OCI-LY1 (cell line): ENCODE results near the gene SH3GL2.

Source experiments
- H2AFZ ChIP-seq: fragments of 200-600 bp; sonication (generic), shearing (Covaris generic); 2 replicates; pipeline ENCODE4 v1.6.0; 2014; ENCODE audit warnings: antibody characterized with exemption, mild to moderate bottlenecking, low read length
- H3F3A ChIP-seq: fragments of 200-600 bp; sonication (generic), shearing (Covaris generic); 2 replicates; pipeline ENCODE4 v1.6.0; 2014; ENCODE audit warnings: mild to moderate bottlenecking, antibody characterized with exemption, low read length, moderate library complexity; ENCODE audit not compliant: insufficient read depth
- H3K27ac ChIP-seq: fragments of 200-600 bp; sonication (generic); 2 replicates; pipeline ENCODE4 v1.5.1; 2014; ENCODE audit warnings: low read length, mixed run types, mild to moderate bottlenecking, low read depth; ENCODE audit not compliant: poor library complexity, severe bottlenecking
- H3K27me3 ChIP-seq: fragments of 200-600 bp; sonication (generic); 2 replicates; pipeline ENCODE4 v1.6.0; 2014; ENCODE audit warnings: antibody characterized with exemption, mild to moderate bottlenecking, low read length, moderate library complexity; ENCODE audit not compliant: insufficient read depth
- H3K36me3 ChIP-seq: fragments of 200-600 bp; sonication (generic); 2 replicates; pipeline ENCODE4 v1.6.1; 2014; ENCODE audit warnings: mild to moderate bottlenecking, antibody characterized with exemption, low read length, moderate library complexity, mixed read lengths; ENCODE audit not compliant: insufficient read depth
- H3K4me1 ChIP-seq: fragments of 200-600 bp; sonication (generic); 2 replicates; pipeline ENCODE4 v1.5.1; 2014; ENCODE audit warnings: mild to moderate bottlenecking, low read length, moderate library complexity; ENCODE audit not compliant: insufficient read depth, severe bottlenecking
- H3K4me2 ChIP-seq: fragments of 200-600 bp; sonication (generic), shearing (Covaris generic); 2 replicates; pipeline ENCODE4 v1.6.1; 2014; ENCODE audit warnings: low read length
- H3K4me3 ChIP-seq: fragments of 200-600 bp; sonication (generic); 2 replicates; pipeline ENCODE4 v1.5.1; 2014; ENCODE audit warnings: low read length, low read depth, mild to moderate bottlenecking, mixed read lengths; ENCODE audit not compliant: poor library complexity, severe bottlenecking
- H3K79me2 ChIP-seq: fragments of 200-600 bp; shearing (Covaris generic); 2 replicates; pipeline ENCODE4 v1.6.1; 2016; ENCODE audit warnings: mixed run types, low read length, mixed read lengths; ENCODE audit not compliant: insufficient read depth
- H3K9ac ChIP-seq: fragments of 200-600 bp; sonication (generic), shearing (Covaris generic); 2 replicates; pipeline ENCODE4 v1.6.1; 2014; ENCODE audit warnings: mild to moderate bottlenecking, low read length, mixed read lengths
- H3K9me2 ChIP-seq: fragments of 200-600 bp; sonication (generic), shearing (Covaris generic); 2 replicates; pipeline ENCODE4 v1.6.1; 2014; ENCODE audit warnings: low read depth, mild to moderate bottlenecking, low read length, mixed read lengths
- H3K9me3 ChIP-seq: fragments of 200-600 bp; shearing (Covaris generic); 2 replicates; pipeline ENCODE4 v1.6.1; 2014; ENCODE audit warnings: low read length, mixed read lengths
- H4K20me1 ChIP-seq: fragments of 200-600 bp; sonication (generic), shearing (Covaris generic); 2 replicates; pipeline ENCODE4 v1.6.0; 2016; ENCODE audit warnings: mild to moderate bottlenecking, low read length; ENCODE audit not compliant: insufficient read depth
- CTCF ChIP-seq: fragments of 200-600 bp; sonication (generic), shearing (Covaris generic); IDR thresholded peaks from 2 replicates; pipeline ENCODE4 v1.5.1; 2017; ENCODE audit warnings: mild to moderate bottlenecking, antibody characterized with exemption, low read length, moderate library complexity, mixed read lengths
- EZH2 ChIP-seq: fragments of 200-600 bp; sonication (generic), shearing (Covaris generic); IDR thresholded peaks from 2 replicates; pipeline ENCODE4 v1.8.0; 2017; ENCODE audit warnings: borderline replicate concordance, mixed run types, mild to moderate bottlenecking, antibody characterized with exemption, low read length, moderate library complexity, mixed read lengths

The SH3GL2 gene

GRCh38 chr9:17825265-17825659 lies 246.4 kb downstream of the SH3GL2 start:
- H3K9me3 ChIP-seq: no peaks in the 10 kb centered on the region
- H4K20me1 ChIP-seq: no peaks in the 10 kb centered on the region
- no peak overlapping the region for H2AFZ ChIP-seq
- no peak overlapping the region for H3K27ac ChIP-seq
- H3K4me2 ChIP-seq: no peak overlapping the region
- H3K4me3 ChIP-seq: no peak overlapping the region
- H3F3A ChIP-seq: no peaks in the 10 kb centered on the region
- no peaks in the 10 kb centered on the region for H3K79me2 ChIP-seq
- TF ChIP-seq CTCF: no peak
- no peak for TF ChIP-seq EZH2
- H3K4me1 ChIP-seq: no peaks in the 10 kb centered on the region
- H3K27me3 ChIP-seq: no peaks in the 10 kb centered on the region
- no peak overlapping the region for H3K9ac ChIP-seq
- no peaks in the 10 kb centered on the region for H3K9me2 ChIP-seq
- no peaks in the 10 kb centered on the region for H3K36me3 ChIP-seq

- no peaks in the 10 kb centered on the region for H3K9me3 ChIP-seq
- H3K9me2 ChIP-seq: no peaks in the 10 kb centered on the region
- H2AFZ ChIP-seq: no peak overlapping the region
- no peak overlapping the region for H3K27ac ChIP-seq
- TF ChIP-seq CTCF (no peak), EZH2 (no peak)
- no peaks in the 10 kb centered on the region for H3K27me3 ChIP-seq
- no peak overlapping the region for H3K4me2 ChIP-seq
- H4K20me1 ChIP-seq: no peaks in the 10 kb centered on the region
- no peaks in the 10 kb centered on the region for H3K4me1 ChIP-seq
- H3K4me3 ChIP-seq: no peak overlapping the region
- H3K79me2 ChIP-seq: no peaks in the 10 kb centered on the region
- H3K9ac ChIP-seq: no peak overlapping the region
- H3K36me3 ChIP-seq: no peaks in the 10 kb centered on the region
- no peaks in the 10 kb centered on the region for H3F3A ChIP-seq
These were observed 250.2 kb downstream of the SH3GL2 start for GRCh38 chr9:17829064-17829463.

GRCh38 chr9:17829812-17830385 lies 251.0 kb downstream of the SH3GL2 start:
- Histone ChIP-seq H4K20me1 (no peaks in the 10 kb centered on the region), H2AFZ (no peak overlapping the region), H3K9me2 (no peaks in the 10 kb centered on the region), H3K36me3 (no peaks in the 10 kb centered on the region), H3K9ac (no peak overlapping the region), H3K79me2 (no peaks in the 10 kb centered on the region), H3F3A (no peaks in the 10 kb centered on the region), H3K4me2 (no peak overlapping the region), H3K9me3 (no peaks in the 10 kb centered on the region), H3K4me3 (no peak overlapping the region), H3K4me1 (no peaks in the 10 kb centered on the region), H3K27ac (no peak overlapping the region), H3K27me3 (no peaks in the 10 kb centered on the region)
- TF ChIP-seq CTCF: no peak
- no peak for TF ChIP-seq EZH2
